ENCODE data around the gene ZNF71. TPM values are rescaled to one million over a fixed set of nuclear protein-coding genes. Genes with fewer than 3 reads are reported as not detected.

ZNF71 gene
- 1 to 10 TPM in 4 of 6 experiments, under 1 TPM in 2; 0.90 to 2.8 (median 1.5) TPM for total RNA-seq
- long read RNA-seq, result 0 reads

DNA sequence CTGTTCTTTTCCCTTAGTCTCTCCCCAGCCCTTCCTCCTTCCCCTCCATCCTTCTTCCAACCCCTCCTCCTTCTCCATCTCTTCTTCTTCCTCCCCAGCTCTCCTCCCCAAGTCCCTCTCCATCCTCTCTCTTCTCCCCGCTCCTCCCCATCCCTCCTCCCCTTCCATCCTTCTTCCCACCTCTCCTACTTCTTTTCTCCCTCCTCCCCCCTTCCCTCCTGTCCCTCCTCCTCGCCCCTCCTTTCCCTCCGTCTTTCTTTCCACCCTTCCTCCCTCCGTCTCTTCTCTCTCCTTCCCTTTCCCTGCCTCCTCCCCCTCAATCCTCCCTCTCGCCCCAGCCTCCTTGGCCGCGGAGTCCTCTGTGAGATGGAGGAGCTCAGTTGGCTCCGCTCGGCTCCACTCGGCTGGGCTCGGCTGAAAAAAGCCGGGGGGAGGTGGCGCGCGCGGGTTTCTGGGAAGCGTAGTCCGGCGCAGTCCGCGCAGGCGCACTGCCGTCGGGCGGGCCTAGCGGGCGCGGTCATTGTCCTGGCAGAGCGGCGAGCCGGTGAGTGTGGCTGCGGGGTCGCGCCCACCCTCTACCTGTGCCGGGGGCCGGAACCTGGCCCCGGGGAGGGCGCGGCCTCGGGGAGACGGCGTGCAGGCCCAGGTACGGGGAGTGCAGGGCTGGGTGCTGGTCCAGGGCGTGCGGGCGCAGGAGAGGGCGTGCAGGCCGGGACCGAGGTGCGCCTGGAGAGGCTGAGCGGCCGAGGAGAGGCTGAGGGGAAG is at the start of gene ZNF71:
ZNF71 (plus strand) TSS at position 520 of the 765 bp plus-strand sequence. CDS start 6,257 bp downstream, outside the sequence.
- no peaks in the 10 kb centered on the region for H3K27me3 ChIP-seq
- under 1% methylated on average over 35 of the region's 52 CpGs for WGBS (ENCODE audit: insufficient coverage, low coverage, low lambda C conversion rate, missing lambda C conversion rate)
- peak within 1 kb of the TSS; percentile 65 to 85 (median 67) for H3K4me3 ChIP-seq
- H3K9me3 ChIP-seq, result peaks cover 0 to 9% (median 0%) of the 10 kb centered on the region in 4 donors
- no peak within 1 kb of the TSS for H3K27ac ChIP-seq
- intact Hi-C loops (cut with DNase I), result no loop called here
- TF ChIP-seq, protein P1, sequence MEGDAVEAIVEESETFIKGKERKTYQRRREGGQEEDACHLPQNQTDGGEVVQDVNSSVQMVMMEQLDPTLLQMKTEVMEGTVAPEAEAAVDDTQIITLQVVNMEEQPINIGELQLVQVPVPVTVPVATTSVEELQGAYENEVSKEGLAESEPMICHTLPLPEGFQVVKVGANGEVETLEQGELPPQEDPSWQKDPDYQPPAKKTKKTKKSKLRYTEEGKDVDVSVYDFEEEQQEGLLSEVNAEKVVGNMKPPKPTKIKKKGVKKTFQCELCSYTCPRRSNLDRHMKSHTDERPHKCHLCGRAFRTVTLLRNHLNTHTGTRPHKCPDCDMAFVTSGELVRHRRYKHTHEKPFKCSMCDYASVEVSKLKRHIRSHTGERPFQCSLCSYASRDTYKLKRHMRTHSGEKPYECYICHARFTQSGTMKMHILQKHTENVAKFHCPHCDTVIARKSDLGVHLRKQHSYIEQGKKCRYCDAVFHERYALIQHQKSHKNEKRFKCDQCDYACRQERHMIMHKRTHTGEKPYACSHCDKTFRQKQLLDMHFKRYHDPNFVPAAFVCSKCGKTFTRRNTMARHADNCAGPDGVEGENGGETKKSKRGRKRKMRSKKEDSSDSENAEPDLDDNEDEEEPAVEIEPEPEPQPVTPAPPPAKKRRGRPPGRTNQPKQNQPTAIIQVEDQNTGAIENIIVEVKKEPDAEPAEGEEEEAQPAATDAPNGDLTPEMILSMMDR (IDR thresholded peaks at IDR 0.05), result no peak
- no peak for TF ChIP-seq POLR2A (IDR thresholded peaks at IDR 0.05)
- no peaks in the 10 kb centered on the region for H3K36me3 ChIP-seq
- peak; percentile 90 to 98 (median 97) for ATAC-seq
- H3K4me1 ChIP-seq, result no peaks in the 10 kb centered on the region
- DNase-seq, result peak; percentile 85 to 87 (median 86)

DNA sequence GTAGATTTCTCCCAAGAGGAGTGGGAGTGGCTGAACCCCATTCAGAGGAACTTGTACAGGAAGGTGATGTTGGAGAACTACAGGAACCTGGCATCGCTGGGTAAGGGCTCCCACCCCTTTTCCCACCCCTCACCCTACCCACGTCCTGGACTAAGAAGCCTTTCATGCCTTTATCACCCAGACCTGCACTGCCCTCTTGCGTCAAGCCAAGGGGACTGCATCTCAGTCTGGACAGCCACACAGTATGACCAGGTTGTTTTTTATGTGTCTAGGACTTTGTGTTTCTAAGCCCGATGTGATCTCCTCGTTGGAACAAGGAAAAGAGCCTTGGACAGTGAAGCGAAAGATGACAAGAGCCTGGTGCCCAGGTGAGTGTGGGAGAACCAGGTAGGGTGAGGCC is 47.6 kb upstream of the ZNF71 start:
- TF ChIP-seq, protein P1 (IDR thresholded peaks at IDR 0.05), result no peak
- no peak for TF ChIP-seq POLR2A (IDR thresholded peaks at IDR 0.05)
- no peak for ATAC-seq
- H3K27me3 ChIP-seq, result no peaks in the 10 kb centered on the region
- peaks cover 0 to 70% (median 4%) of the 10 kb centered on the region in 4 donors for H3K9me3 ChIP-seq
- H3K4me1 ChIP-seq, result no peaks in the 10 kb centered on the region
- DNase-seq, result no peak
- no peak overlapping the region for H3K27ac ChIP-seq
- WGBS (ENCODE audit: insufficient coverage, low coverage, low lambda C conversion rate, missing lambda C conversion rate), result 57% methylated on average over 5 of the region's 6 CpGs
- H3K4me3 ChIP-seq, result no peak overlapping the region
- peaks cover 0 to 26% (median 2%) of the 10 kb centered on the region in 4 donors for H3K36me3 ChIP-seq
- intact Hi-C loops (cut with DNase I), result no loop called here

DNA sequence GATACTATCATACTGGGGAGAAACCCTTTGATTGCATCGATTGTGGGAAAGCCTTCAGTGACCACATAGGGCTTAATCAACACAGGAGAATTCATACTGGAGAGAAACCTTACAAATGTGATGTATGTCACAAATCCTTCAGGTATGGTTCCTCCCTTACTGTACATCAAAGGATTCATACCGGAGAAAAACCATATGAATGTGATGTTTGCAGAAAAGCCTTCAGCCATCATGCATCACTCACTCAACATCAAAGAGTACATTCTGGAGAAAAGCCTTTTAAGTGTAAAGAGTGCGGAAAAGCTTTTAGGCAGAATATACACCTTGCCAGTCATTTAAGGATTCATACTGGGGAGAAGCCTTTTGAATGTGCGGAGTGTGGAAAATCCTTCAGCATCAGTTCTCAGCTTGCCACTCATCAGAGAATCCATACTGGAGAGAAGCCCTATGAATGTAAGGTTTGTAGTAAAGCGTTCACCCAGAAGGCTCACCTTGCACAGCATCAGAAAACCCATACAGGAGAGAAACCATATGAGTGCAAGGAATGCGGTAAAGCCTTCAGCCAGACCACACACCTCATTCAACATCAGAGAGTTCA is 40.7 kb upstream of the ZNF71 start:
- Histone ChIP-seq H3K4me3 (no peak overlapping the region), H3K36me3 (peaks cover 0 to 17% (median 2%) of the 10 kb centered on the region in 4 donors), H3K27me3 (no peaks in the 10 kb centered on the region), H3K4me1 (no peaks in the 10 kb centered on the region), H3K27ac (no peak overlapping the region), H3K9me3 (peaks cover 3 to 76% (median 5%) of the 10 kb centered on the region in 4 donors)
- no peak for TF ChIP-seq POLR2A (IDR thresholded peaks at IDR 0.05)
- TF ChIP-seq, protein P1 (IDR thresholded peaks at IDR 0.05), result no peak
- no peak for ATAC-seq
- intact Hi-C loops (cut with DNase I), result no loop called here
- 77% methylated on average over 5 of the region's 6 CpGs for WGBS (ENCODE audit: insufficient coverage, low coverage, low lambda C conversion rate, missing lambda C conversion rate)
- no peak for DNase-seq

DNA sequence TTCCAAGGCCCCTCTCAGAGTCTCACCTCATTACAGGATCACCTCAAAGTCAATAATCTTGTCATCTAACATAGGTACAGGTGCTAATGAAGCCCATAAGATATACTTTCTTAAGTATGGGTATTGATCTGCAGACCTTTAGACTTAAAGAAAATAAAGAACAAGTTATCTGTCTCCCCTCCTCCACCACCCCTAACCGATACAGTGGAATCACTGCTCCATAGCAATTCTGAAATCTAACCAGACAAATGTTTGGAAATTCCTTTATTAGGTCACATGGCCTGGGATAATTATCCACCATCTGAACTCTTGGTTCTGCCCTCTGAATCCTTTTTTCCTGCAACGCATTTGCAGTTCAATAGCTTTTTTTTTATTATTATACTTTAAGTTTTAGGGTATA is 32.3 kb upstream of the ZNF71 start:
- WGBS (ENCODE audit: insufficient coverage, low coverage, low lambda C conversion rate, missing lambda C conversion rate), result 95% methylated on average over 2 of the region's 2 CpGs
- H3K27ac ChIP-seq, result no peak overlapping the region
- H3K9me3 ChIP-seq, result peaks cover 0 to 65% (median 14%) of the 10 kb centered on the region in 4 donors
- no peak overlapping the region for H3K4me3 ChIP-seq
- DNase-seq (no peak), ATAC-seq (no peak)
- no peaks in the 10 kb centered on the region for H3K27me3 ChIP-seq
- intact Hi-C loops (cut with DNase I), result no loop called here
- peaks cover 0 to under 1% (median 0%) of the 10 kb centered on the region in 4 donors for H3K4me1 ChIP-seq
- TF ChIP-seq, protein P1 (IDR thresholded peaks at IDR 0.05), result no peak
- TF ChIP-seq POLR2A (IDR thresholded peaks at IDR 0.05), result no peak
- H3K36me3 ChIP-seq, result no peaks in the 10 kb centered on the region
